HG03095 (cell line): Measurements from ENCODE around the gene PGRMC2.

Experiments
- ATAC-seq: cut with Tn5 transposase; IDR thresholded peaks from one replicate; pipeline ENCODE4 v1.9.1; 2021; ENCODE audit warnings: moderate library complexity; ENCODE audit not compliant: unreplicated experiment

Gene PGRMC2

GRCh38 chr4:128299848-128300247, 12.2 kb upstream of the PGRMC2 start:
- no peak for ATAC-seq

GRCh38 chr4:128298852-128299251, 11.2 kb upstream of the PGRMC2 start:
- no peak for ATAC-seq

- ATAC-seq, result no peak
These were observed 10.6 kb upstream of the PGRMC2 start for GRCh38 chr4:128298146-128298758.

GRCh38 chr4:128295255-128295654, 7.6 kb upstream of the PGRMC2 start:
- ATAC-seq, result no peak

GRCh38 chr4:128294464-128294863, 6.9 kb upstream of the PGRMC2 start:
- ATAC-seq, result no peak

GRCh38 chr4:128292349-128292748, 4.7 kb upstream of the PGRMC2 start:
- ATAC-seq, result no peak

GRCh38 chr4:128291096-128291495, 3.5 kb upstream of the PGRMC2 start:
- no peak for ATAC-seq

- no peak for ATAC-seq
These were observed 2.9 kb upstream of the PGRMC2 start for GRCh38 chr4:128290526-128290925.

GRCh38 chr4:128289523-128290158, 2.0 kb upstream of the PGRMC2 start:
- ATAC-seq, result no peak

GRCh38 chr4:128288689-128289106, 1.1 kb upstream of the PGRMC2 start:
- no peak for ATAC-seq

GRCh38 chr4:128287871-128288688, 467 bp upstream of the PGRMC2 start:
- ATAC-seq, result peak; percentile 78

GRCh38 chr4:128286474-128287058, 1.0 kb downstream of the PGRMC2 start:
- peak; percentile 12 for ATAC-seq

- no peak for ATAC-seq
These were observed 2.3 kb downstream of the PGRMC2 start for GRCh38 chr4:128285085-128285997.

GRCh38 chr4:128284317-128284716, 3.3 kb downstream of the PGRMC2 start:
- ATAC-seq, result no peak

GRCh38 chr4:128283071-128283470, 4.5 kb downstream of the PGRMC2 start:
- ATAC-seq, result no peak

GRCh38 chr4:128282516-128282915, 5.1 kb downstream of the PGRMC2 start:
- ATAC-seq, result no peak

- ATAC-seq, result no peak
These were observed 6.3 kb downstream of the PGRMC2 start for GRCh38 chr4:128281354-128281753.

- ATAC-seq, result no peak
These were observed 7.9 kb downstream of the PGRMC2 start for GRCh38 chr4:128279624-128280225.

GRCh38 chr4:128277856-128278255, 9.8 kb downstream of the PGRMC2 start:
- no peak for ATAC-seq

GRCh38 chr4:128275346-128275745, 12.3 kb downstream of the PGRMC2 start:
- ATAC-seq, result no peak
